IMR-90 (cell line): ENCODE data around the gene SPIN1. TPM values are rescaled to one million over a fixed set of nuclear protein-coding genes. Genes with fewer than 3 reads are reported as not detected.

Experiments used
- polyA plus RNA-seq, 3 experiments: library from polyadenylated mRNA; depleted of rRNA; stranded (reverse); fragments of >200 nt; gene quantifications; 2 replicates each; pipeline ENCODE4 v1.2.3, GENCODE V29; 2012; ENCODE audit warnings: low replicate concordance in 1 of 3
- total RNA-seq: library from RNA; depleted of rRNA; stranded (reverse); fragments of >200 nt; gene quantifications from 2 replicates; pipeline ENCODE4 v1.2.3, GENCODE V29; 2012; rRNA removed

Gene SPIN1
- total and polyA plus RNA-seq, 2 of the 4 experiments (the other 2 are of a cell fraction) = 63.3 to 141 TPM

Other genes starting within 250 kb of the SPIN1 start
- gene SPATA31C2, start 250.0 kb upstream of the SPIN1 start, total RNA-seq = not detected in 2 replicates
- 0.02 TPM in 1 of 2 replicates, not detected in the other for gene SPATA31C2, start 250.0 kb upstream of the SPIN1 start, polyA plus RNA-seq (2012; rRNA removed)
- 3.2 and 4.7 TPM in 2 replicates for gene NXNL2, start 146.7 kb downstream of the SPIN1 start, total RNA-seq
- 6.4 and 9.1 TPM in 2 replicates for gene NXNL2, start 146.7 kb downstream of the SPIN1 start, polyA plus RNA-seq (2012; rRNA removed)